Hindlimb muscle (tissue), 1 donor: ENCODE results near the gene ANKRD2. TPM values are rescaled to one million over a fixed set of nuclear protein-coding genes. Genes with fewer than 3 reads are reported as not detected.
"Not testable (repeated sequence)": the region's sequence is repeated elsewhere in the genome, so short reads cannot be mapped to it uniquely, and the experiment has no call there.

Experiments
- DNase-seq: peaks from one replicate; pipeline ENCODE4 v3.0.0-alpha.2; 2013
- polyA plus RNA-seq: library from polyadenylated mRNA; unstranded; fragments of 120-200 nt; gene quantifications from one replicate; pipeline ENCODE4 v1.2.1, GENCODE V29; 2013; ENCODE audit not compliant: insufficient read length

ANKRD2 gene
- polyA plus RNA-seq, 1 donor, result 24.2 TPM

DNA sequence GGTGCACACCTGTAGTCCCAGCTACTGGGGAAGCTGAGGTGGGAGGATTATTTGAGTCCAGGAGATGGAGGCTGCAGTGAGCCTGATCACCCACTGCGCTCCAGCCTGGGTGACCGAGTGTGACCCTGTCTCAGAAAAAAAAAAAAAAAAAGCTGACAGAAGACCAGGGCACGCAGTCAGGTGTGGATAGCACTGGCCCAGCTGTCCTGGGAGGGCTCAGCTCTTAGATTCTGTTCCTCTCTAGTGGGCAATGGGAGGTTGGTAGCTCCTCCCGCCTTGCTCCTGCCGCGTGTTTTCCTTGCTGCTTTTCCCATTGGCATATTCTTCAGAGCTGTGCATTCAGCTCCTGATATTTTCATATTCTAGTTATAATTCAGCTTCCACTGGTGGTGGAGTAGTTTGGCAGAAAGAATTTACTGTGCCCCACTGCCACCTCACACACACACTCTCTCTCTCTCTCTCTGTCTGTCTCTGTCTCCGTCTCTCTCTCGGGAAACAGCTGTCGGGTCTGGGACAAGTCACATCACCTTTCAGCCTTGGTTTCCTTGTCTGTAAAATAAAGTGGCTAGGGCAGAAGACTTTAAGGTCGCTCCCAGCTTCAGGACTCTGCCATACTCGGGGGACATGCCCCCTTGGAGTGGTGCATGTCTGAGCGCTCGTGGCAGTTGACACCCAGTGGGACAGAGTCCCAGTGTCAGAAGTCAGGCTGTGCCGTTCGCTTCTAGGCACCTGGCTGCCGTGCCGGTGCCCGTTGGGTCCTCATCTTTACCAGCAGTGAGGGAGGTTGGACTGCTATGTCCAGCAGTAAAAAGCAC lies 25.9 kb upstream of the ANKRD2 start:
- no peak for DNase-seq

DNA sequence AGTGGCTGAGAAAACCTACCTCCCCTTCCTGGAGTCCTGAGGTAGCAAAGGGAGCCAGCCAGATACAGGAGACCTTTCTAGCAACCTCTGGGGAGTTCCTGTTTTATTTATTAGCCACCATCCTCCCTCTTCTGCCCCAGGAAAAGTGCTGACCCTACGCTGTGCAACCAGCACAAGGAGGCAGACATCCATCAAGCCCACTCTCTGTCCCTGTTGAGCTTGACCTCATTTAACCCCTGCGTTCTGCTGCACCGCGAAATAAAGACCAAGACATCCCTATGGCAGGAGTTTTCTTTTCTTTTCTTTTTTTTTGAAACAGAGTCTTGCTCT lies 25.3 kb upstream of the ANKRD2 start:
- DNase-seq, result no peak

DNA sequence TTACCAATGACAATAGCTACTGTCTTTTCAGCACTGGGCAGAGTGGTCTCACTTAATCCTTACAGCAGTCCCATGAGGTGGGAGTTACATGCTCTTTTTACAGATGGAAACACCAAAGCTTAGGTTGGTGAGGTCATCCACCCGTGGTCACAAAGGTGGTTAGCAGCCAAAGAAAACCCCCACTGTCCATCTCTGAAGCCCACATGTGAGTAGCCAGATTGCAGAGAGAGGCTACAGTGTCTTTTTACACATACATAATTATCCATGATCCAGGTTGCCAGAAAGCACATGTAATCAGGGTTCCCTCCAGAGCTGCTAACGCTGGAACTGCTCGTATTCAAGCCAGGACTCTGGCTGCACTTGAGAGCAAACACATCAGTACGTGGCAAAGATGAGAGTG lies 24.6 kb upstream of the ANKRD2 start:
- peak; percentile 61 for DNase-seq

DNA sequence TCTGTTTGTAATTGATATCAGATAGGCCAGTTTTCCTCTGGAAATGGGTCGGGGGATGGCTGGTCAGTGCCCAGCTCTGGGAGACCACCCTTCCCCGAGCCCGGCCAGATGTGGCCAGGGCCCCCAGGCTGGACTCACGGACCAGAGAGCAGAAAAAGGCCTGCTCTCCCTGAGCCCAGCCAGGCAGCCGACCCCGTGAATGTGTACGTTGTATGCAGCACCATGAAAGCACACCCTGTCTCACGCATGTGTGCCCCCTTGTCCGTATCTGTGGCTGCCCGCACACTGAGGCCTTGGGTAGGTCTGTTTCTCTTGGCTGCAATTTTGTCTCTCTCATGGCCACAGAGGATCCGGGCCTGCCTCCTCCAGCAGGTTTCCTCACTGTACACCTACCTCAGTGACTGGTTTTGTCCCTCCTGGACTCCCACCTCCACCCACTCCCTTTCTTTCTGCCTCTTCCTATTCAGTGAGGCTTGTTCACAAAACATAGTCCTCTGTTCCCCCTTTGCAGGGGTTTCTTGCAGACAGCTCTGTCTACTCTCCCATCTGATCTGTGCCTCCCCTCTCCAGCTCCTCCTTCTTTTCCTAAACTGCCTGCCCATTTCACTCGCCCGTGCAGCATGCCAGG lies 23.6 kb upstream of the ANKRD2 start:
- no peak for DNase-seq

DNA sequence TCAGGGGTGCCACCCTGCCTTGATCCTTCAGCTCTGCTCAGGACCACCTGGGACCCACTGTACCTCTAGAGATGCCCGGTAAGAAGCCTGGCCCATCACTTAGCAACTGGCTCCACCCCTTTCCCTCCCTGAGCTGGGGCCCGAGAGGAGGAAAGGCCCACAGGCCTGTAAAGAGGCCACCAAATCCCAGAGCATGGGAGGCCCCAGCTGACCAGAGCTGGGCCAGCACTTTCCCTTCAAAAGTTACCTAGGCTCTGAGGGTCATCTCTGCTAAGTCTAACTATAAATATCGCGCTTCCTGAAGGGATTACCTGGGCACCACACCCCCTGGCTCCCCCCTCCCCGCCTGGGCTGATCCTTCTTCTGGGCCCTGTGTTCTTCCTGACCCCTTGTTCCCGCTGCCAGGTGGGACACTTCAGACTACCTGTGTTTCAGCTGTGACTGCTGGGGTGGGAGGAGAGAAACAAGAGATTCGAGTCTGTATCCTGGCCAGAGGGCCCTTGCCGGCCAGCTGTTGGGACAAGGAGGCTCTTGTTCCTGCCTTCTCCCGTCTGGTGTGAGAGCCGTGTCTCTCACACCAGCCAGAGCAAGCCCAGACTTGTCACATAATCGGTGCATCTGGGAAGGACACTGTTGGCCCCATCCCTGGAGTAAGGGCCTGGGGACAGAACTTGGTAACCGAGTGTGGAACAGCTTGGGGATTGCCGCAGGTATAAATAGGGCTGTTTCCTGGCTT lies 22.8 kb upstream of the ANKRD2 start:
- DNase-seq, result no peak

DNA sequence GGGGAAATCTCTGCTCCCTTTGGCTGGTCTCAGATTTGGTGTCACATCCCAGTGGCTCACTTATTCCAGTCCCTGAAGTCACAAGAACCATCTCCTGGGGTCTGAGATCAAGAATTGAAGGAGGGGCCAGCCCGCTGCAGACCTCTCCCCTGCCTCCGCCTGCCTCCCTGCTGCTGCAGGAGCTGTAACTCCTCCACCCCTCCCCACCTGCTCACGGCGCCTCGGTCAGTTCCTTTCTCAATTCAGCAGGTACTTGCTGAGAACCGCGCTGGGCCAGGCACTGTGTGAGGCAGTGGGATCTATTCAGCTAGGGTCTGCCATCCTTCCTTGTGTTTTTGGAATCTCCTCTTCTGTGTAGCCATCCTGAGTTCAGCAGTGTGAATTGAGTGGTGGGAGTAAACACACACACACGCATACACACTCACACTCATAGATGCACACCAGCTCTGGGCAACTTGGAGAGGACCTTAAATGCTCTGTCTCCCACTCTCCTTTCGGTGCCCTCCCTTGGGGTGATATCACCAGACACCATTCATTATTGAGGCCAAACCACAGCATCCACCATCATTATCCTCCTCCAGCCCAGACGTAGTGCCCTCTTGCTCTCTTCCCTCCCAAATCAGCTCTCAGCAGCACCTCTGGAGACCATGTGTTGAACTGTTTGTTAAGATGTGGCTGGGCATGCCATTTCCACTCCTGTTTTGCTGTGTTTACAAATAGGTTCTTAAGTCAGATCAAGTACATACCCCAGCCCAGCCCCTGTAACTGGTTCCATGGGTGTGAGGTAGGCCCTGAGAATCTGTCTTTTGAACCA lies 22.0 kb upstream of the ANKRD2 start:
- no peak for DNase-seq

DNA sequence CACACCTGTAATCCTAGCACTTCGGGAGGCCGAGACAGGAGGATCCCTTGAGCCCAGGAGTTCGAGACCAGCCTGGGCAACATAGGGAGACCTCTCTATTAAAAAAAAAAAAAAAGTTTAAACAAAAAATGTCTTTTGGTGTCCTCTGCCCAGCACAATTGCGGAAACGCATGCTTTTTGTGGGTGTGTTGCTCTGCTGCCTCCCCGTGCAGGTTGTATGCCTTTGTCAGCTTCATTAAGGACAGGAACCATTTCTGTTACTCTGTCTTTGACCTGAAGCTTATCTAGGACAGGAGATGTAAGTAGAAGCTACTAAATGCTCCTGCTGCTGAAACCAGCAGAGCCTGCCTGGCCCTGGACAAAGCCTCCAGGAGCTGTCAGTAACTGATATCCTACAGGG lies 21.3 kb upstream of the ANKRD2 start:
- no peak for DNase-seq

DNA sequence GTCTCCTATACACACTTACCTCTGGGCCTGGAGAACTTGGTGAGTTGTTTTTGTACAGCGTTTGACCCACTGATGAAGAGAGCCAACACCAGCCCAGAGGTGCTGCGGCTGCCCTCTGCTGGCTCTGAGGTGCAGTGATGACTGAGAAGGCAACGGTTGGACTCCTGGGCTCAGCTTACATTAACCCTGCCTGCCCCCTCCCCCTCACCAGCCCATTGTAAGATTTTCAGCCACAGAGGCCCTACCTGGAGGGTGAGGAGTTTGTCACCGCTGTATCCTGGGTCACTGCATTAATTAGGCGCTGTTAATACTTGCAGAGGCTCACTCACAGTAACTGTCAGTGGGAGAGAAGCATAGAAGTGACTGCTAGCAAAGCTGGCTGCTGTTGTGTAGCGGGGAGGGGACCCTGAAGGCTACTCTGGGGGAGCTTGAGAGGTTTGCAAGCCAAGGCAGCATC lies 19.0 kb upstream of the ANKRD2 start:
- DNase-seq, result peak; percentile 63

DNA sequence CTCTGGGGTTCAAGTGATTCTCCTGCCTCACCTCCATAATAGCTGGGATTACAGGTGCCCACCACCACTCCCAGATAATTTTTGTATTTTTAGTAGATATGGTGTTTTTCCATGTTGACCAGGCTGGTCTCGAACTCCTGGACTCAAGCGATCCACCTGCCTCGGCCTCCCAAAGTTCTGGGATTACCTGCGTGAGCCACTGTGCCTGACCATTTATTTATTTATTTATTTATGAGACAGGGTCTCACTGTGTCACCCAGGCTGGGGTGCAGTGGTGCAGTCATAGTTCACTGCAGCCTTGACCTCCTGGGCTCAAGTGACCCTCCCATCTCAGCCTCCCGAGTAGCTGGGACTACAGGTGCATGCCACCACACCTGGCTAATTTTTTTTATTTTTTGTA lies 18.2 kb upstream of the ANKRD2 start:
- not testable (repeated sequence) for DNase-seq

DNA sequence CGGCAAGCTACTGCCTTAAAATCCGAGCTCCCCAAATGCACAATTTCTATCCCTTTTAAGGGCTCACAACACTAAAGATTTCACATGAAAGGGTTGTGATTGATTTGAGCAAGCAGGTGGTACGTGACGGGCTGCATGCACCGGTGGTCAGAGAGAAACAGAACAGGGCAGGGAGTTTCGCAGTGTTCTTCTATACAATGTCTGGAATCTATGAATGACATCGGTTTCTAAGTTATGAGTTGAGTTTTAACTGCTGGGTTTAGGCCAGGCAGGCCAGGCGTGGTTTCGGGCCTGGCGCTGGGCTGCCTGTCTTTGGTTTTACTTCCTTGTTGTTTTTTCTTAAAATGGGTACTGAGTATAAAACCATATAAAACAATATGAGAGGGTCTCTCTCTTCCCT lies 17.0 kb upstream of the ANKRD2 start:
- DNase-seq, result not testable (repeated sequence)

DNA sequence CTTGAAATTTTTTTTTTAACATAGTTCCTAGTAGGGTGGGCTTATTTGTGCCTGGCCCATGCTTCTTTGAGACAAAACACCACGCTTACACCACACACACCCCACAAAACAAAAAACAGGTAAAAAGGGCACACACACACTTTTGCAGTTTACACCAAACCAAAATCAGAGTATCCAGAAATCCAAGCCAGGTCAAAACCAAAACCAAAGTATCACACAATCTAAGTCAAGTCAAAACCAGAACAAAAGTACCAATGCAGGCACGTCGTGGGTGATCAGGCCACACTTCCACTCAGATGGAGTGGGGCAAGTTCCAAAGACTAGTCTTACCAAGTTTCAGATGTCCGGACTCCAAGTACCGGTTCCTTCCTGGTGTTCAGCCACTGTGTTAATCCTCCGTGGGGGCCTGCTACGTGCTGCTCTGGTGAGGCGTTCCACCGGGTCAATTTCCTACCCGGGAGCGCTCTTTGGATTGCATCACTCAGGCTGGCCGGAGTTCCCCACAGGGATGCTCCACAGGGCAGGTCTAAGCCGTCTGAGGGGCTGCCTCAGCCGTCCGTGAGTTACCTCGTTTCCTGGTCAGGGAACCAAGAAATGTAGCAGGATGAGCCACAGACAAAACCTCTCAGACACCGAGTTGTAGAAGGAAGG lies 11.7 kb upstream of the ANKRD2 start:
- DNase-seq, result not testable (repeated sequence)

DNA sequence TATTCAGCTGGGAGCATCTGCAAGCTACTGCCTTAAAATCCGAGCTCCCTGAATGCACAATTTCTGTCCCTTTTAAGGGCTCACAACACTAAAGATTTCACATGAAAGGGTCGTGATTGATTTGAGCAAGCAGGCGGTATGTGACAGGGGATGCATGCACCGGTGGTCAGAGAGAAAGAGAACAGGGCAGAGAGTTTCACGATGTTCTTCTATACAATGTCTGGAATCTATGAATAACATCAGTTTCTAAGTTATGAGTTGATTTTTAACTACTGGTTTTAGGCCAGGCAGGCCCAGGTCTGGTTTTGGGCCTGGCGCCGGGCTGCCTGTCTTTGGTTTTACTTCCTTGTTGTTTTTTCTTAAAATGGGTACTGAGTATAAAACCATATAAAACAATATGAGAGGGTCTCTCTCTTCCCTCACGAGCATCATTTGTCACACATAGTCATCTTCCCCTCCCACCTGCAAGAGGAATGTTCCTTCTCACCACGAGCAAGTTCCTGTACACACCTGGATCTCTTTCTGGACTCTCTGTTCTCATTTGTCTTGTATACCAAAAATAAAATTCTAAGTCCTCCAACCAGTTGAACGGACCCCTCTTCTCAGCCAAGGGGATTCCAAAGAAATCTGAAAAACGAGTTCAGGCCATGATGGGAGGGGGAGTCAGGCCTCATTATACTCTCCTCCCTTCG lies 11.0 kb upstream of the ANKRD2 start:
- not testable (repeated sequence) for DNase-seq

DNA sequence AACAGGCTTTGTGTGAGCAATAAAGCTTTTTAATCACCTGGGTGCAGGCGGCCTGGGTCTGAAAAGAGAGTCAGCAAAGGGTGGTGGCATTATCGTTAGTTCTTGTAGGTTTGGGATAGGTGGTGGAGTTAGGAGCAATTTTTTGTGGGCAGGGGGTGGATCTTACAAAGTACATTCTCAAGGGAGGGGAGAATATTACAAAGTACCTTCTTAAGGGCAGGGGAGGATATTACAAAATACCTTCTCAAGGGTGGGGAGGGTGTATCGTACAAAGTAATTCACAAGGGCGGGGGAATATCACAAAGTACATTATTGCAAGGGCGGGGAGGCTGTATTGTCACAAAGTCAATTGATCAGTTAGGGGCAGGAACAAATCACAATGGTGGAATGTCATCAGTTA lies 10.2 kb upstream of the ANKRD2 start:
- not testable (repeated sequence) for DNase-seq

DNA sequence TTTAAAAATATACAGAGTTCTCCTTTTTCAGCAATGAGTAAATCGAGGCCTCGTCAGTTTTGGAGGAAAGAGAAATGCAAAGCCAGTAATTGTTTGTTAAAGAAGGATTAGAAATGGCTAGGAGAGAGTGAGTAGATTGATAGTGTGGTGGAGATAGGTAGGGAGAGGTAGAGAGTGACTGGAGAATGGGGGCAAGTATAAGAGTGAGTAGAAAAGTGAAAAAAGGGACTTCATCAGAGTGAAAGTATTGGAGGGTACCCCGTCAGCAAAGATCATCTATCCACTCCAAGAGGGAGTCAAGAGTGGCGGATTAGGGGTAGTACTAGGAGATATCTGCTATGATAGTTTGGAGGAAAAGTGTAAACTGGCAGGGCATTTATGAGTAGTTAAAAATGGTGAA lies 9.2 kb upstream of the ANKRD2 start:
- no peak for DNase-seq

DNA sequence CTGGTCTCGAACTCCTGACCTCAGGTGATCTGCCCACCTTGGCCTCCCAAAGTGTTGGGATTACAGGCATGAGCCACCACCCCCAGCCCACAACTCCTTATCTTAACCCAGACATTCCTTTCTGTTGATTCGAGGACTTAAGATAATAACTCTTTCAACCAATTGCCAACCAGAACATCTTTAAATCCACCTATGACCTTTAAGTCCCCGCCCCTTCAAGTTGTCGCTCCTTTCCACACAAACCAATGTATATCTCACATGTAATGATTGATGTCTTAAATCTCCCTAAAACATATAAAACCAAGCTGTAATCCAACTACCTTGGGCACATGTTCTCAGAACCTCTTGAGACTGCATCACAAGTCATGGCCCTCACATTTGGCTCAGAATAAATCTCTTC lies 7.8 kb upstream of the ANKRD2 start:
- DNase-seq, result no peak

DNA sequence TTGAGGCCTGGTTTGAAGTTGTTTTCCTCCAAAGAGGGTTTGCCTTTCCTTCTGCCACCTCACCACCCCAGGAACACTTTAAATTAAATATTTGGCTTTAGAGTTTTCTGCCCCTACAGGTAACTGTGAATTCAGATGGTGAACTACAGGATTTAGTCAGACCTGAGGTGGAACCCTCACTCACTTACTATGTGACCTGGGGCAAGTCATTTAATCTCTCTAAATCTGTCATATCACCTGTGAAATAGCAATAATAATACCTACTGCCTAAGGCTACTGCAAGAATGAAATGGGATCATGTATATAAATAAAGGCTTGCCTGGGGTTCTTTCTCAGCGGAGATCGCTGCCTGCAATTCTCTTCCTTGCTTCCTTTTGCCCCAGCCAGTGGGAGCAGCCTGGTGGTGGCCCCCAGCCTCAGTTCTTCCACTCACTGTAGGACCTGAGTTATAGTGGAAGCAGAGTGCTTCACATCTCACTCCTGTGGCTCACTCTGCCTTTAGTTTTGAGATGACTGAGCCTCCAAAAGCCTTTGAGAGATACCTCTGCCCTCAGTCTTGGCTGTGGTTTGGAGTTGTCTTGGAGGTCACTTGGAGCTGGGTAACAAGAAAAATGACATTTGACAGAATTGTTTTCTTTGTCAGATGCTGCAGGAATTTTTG lies 6.1 kb upstream of the ANKRD2 start:
- DNase-seq, result no peak

DNA sequence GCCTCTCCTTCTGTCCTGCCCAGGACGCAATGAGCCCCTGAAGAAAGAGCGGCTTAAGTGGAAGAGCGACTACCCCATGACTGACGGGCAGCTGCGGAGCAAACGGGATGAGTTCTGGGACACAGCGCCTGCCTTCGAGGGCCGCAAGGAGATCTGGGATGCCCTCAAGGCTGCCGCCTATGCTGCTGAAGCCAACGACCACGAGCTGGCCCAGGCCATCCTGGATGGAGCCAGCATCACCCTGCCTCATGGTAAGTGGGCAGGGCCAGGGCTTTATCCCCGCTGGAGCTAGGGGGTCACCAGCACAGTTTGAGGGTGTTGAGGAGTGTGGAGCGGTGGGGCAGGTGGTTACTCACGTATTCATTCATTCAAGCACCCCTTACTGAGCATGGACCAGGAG lies 4.7 kb upstream of the ANKRD2 start:
- DNase-seq, result no peak

DNA sequence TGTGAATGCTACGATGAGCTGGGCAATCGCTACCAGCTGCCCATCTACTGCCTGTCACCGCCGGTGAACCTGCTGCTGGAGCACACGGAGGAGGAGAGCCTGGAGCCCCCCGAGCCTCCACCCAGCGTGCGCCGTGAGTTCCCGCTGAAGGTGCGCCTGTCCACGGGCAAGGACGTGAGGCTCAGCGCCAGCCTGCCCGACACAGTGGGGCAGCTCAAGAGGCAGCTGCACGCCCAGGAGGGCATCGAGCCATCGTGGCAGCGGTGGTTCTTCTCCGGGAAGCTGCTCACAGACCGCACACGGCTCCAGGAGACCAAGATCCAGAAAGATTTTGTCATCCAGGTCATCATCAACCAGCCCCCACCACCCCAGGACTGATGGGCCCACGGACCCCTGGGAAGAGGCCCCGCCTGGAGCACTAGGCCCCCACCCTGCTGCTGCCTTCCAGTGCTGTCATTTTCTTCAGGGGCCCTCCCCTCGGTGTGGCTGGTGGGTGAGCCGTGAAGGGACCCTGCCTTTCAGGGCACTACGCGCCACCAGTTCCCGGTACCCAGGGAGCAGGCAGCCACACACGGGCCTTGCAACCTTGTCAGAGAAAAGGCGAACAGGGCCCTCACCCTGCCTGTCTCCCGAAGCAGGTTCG lies 2.3 kb upstream of the ANKRD2 start:
- no peak for DNase-seq

DNA sequence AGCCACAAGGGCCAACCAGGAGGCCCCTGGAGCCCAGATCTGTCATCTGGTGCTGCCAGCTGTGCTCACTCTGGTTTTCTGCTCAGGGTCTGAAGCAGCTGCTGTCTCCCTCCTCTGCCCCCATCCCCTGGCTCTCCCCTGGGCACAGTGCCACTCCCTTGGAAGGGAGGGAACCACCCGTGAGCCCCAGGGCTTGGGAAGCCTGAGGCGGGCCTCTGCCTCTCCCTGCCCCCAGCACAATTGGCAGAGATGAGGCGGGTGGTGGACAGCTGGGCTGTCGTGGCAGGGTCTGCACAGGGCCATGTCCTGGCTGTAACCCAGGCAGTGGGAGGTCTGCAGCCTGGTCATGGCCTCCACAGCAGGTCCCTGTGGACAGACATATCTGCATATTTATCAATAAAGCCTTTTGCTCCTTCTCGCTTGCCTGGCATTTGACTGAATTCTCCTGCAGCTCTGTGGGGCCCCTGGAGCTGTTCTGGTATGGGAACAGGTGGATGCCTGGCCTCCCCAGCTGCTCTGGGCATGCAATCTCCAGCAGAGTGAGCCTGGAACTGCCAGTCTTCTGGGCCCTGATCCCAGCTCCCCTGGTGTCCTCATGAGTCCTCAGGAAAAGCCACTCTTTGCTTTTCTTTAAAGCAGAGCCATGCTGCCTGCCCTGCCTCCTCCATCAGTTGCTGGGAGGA lies 1.6 kb upstream of the ANKRD2 start:
- no peak for DNase-seq

DNA sequence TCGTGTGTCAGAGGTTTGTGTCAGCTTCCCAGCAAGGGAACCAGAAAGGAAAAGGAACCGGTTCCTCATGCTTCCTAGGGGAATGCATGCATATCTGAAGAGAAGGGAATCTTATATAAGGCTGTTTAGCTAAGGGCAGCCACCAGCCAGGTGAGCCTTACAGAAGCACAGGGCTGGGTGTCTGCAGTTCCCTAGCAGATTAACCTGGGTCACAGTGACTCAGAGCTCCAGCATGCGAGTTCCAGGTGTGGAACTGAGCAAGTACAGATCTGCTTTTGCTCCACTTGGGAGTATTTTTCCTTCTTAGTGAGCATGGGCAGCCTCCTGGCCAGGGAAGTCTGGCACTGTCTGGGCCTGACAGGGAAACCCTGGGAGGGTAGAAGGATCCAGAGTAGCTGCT lies 957 bp upstream of the ANKRD2 start:
- no peak for DNase-seq
